Activated CD4-positive, alpha-beta T cell treated with anti-CD3 and anti-CD28 coated beads, Interleukin-2, Interleukin-6, amounts not matched to agents 100 ng/mL and 50 ng/mL, durations not matched to agents 16 hours and 8 hours (primary cell): ENCODE measurements around the gene EIF4G3.

Source experiments
- DNase-seq: peaks from one replicate; pipeline ENCODE4 v3.0.0-alpha.2; 2020

Gene EIF4G3

DNA sequence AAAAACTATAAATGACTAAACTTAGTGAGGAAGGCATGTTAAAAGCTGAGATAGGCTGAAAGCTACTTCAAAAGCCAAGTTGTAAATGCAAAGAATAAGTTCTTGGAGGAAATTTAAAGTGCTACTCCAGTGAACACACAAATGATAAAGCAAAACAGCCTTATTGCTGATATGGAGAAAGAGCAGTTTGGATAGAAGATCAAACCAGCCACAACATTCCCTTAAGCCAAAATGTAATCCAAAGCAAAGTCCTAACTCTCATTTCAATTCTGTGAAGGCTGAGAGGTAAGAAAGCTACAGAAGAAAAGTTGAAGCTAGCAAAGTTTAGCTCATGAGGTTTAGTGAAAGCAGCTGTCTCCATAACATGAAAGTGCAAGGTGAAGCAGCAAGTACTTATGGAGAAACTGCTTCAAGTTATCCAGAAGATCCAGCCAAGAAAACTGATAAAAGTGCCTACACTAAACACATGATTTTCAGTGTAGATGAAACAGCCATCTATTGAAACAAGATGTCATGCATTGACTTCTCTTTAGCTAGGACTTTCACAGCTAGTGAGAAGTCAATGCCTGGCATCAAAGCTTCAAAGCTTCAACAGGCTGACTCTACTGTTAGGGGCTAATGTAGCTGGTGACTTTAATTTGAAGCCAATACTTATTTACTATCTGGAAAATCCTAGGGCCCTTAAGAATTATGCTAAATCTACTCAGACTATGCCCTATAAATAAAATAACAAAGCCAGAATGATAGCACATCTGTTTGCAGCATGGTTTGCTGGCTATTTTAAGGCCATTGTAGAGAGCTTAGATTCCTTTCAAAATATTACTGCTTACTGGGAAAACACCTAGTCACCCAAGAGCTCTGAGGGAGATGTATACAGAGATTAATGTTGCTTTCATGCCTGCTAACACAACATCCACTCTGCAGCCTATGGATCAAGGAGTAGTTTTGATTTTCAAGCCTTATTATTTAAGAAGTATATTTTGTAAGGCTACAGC lies 188.6 kb downstream of the EIF4G3 start:
- DNase-seq: no peak

DNA sequence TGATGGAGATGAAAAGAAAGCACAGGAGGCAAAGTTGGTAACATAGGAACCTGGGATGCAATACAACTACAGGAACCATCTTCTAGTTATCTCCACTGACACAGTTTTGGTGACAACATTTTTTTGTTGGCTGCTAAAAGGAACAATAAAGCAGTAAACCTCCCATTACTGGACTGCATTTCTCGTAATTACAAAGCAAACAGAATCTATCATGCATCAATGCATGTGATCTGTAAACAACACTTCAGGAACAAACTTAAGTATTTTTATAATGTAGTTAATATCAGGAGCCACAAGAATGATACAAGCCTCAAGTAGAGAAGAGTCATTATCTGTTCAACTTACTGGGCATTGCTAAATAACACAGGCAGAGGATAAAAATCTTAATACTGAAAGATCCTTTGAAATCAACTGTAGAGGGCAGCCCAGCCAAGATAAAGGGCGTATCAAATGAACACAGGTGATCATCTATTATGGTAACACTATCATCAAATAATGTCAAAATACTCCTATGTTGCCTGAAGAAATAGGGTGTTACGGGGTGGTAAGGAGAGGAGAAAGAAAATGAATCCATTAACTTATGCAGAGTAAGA lies 193.3 kb downstream of the EIF4G3 start:
- no peak for DNase-seq

DNA sequence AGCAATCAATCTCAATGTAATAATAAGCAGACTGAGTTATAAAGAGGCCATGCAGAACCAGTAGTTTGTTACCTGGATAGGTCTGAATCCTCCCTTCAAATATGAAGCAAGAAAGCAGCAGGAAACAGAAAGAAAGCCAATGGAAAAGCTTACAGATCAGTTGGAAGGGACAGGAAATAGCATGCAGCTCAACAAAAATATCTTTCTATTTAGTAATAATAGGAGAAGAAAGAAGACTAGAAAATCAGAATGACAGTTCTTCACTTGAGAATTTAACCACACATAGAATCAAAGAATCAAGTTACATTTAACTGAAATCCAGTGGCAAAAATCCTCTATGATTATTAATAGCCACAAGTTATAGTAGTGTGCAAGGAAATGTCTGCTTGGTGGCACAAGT lies 194.4 kb downstream of the EIF4G3 start:
- no peak for DNase-seq

DNA sequence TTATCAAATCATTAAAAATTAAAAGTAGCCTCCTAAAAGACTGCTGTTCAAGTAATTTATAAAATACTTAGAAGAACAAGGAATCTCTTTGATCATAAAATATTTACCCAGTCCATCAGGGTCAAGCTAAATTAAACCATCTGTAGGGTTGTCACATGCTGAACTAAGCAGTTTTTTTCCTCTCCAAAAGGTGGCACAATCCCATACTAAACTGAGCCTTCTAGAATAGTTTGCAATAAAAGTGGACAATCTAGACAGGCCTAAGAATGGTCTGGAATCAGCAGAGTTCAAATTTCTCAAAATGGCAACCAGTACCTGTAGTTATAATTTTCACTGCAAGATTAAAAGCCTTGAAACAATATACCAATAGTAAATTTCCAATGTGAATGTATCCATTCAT lies 194.8 kb downstream of the EIF4G3 start:
- DNase-seq: no peak

DNA sequence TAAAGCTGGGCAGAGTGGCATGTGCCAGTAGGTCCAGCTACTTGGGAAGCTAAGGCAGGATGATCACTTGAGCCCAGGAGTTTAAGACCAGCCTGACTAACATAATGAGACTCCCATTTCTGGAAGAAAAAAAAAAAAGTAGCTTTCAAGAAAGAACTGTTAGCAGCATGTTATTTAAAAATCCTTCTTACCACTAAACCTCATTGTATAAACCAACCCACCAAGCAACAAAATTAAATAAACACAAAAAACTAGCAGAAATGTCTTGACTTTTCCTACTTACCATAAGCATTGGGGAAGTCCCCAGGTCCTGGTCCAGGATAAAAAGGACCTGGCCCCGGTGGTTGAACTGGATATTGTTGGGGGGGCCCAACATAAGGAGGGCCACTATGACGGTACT lies 196.6 kb downstream of the EIF4G3 start:
- DNase-seq: no peak

DNA sequence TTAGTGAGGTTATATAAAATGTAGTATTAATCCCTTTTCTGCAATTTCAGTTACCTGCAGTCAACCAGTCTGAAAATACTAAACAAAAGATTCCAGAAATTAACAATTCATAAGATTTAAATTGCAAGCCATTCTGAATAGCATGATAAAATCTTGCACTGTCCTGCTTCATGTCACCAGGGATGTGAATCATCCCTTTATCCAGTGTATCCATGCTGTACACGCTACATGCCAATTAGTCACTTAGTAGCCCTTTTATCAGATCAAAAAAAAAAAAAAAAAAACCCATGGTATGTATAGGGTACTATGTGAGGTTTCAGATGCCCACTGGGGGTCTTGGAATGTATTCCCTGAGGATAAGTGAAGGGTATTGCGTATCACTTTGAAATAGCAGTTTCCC lies 198.3 kb downstream of the EIF4G3 start:
- no peak for DNase-seq

DNA sequence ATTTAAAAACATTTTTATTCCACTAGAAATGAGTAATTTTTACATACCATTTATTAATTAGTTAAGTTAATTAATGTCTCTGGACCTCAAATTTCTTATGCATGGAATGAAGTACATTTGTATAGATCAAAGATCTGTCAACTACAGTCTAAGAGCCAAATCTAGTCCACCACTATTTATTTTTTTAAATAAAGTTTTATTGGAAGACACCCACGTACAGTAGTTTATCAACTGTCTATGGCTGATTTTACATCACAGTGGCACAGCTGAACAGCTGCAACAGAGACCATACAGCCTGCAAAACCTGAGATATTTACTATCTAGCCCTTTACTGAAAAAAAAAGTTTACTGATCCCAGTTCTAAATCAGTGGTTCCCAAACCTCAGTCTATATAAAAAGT lies 201.0 kb downstream of the EIF4G3 start:
- no peak for DNase-seq

DNA sequence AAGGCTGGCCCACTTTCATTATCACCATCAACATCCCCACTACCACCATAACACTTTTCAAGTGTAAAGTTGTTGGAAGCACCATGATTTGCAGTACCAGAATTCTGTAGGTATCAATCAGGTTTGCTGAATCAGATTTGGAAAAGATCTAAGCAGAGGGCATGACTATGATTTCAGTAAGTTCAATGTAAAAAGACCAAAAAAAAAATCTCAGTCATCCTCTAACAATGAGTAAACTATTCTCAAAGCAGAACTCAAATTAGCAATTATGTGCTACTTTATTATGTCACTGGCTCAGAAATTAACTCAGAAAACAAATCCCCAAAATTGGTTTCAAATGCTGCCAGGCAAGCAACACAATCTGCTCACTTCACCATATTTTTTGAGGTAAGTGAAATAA lies 201.7 kb downstream of the EIF4G3 start:
- peak; percentile 58 for DNase-seq

DNA sequence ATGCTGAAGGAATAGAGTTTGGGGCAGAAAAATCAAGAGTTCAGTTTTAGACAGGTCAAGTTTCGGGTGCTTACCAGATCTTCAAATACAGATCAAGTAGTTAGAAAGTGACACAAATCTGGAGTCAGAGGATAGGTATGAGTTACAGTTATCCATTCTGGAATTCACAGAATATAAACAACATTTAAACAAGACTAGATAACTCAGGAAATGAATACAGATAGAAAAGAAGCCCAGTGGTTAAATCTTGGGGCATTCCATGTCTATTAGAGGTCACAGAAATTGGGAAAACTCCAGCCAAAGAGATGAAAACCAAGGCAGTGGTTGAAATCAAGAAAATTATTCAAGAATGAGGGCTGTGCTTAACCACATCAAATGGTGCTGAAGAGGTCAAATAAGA lies 202.6 kb downstream of the EIF4G3 start:
- no peak for DNase-seq

DNA sequence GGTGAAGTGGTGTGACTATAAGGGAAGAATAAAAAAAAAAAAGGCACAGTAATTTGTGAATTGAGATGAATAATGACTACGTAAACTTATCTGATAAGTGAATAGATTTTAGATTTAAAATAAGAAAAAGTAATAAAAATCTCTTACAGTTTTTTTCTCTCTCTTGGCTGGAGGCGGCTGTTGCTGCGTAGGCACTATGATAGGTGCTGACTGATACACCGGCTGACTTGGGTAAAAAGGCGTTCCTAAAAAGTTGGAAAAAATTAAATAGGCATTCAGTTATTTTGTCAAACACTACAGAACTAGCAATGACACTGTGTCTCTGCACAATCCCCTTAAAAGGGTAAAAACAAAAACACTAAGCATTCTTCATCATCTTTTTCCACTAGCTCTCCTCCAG lies 203.8 kb downstream of the EIF4G3 start:
- DNase-seq: no peak

DNA sequence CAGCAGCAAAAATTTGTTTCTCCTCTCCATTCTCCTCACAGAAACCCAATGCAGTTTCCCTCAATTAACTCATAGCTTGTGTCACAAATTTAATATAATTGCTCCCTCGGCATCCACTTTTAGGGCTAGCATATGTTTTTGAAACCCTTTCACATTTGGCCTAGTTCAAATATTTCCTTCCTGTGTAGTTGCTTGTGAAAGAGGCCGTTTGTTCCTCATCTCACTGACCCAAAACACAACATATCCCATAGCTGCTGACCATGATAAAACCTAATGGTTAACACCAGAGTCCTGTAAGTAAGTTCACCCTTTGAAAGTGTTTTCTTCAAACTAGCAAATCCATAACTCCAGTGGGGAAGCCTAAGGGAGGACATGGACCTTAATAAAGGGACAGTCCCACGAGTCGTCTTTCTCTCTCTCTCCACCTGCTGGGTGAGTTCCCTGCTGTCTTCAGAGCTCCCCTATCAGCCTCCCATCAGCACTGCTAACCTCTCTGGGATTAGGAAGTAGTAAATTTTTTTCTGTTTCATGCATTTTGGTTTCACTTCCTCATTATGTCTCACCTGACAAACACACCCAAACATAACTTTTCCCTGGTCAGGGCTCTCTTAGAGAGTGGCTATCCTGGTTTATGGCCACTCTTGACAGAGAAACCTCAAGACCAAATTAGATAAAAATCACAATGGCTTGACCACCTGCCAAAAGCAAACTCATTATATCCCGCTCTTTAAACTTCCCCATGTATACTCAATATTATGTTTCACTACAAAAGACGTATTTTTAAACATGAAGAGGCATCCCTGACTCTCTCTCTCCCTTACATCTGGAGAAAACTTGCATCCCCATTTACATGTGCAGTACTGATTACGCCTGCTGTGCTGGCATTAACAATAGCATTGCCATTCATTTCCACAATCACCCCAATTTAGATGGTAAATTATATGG lies 211.9 kb downstream of the EIF4G3 start:
- DNase-seq: no peak

DNA sequence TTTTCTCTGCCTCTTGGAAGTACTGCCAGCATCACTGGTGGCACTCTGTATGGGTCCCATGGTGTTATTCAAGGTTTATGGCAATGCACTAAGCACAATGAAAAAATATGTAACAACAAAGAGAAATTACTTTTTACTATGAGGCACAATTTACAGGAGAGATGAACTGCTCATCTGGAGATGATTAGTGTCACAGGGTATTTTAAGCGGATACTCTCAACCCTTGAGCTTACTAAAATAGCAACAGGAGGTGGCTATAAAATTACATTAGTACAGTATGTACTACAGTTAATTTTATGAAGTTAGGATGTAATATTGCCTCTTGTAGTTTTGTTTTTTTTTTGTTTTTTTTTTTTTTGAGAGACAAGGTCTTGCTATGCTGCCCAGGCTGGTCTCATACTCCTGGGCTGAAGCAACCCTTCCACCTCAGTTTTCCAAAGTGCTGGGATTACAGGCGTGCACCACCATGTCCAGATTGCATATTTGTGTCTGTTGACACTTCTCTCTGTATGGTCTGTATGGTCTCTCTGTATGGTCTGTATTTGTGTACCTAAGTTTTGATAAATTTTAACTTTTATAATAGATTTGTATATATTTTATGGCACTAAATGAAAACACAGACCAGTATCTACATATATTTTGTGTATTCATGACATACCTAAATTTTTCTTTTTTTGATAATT lies 214.0 kb downstream of the EIF4G3 start:
- DNase-seq: no peak

DNA sequence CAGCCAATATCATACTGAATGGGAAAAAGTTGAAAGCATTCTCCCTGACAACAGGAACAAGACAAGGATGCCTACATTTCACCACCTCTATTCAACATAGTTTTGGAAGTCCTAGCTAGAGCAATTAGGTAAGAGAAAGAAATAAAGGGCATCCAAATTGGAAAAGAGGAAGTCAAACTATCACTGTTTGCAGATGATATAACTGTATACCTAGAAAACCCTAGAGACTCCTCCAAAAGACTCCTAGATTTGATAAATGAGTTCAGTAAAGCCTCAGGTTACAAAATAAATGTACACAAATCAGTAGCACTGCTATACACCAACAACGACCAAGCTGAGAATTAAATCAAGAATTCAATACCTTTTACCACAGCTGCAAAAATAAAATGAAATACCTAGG lies 218.3 kb downstream of the EIF4G3 start:
- no peak for DNase-seq

DNA sequence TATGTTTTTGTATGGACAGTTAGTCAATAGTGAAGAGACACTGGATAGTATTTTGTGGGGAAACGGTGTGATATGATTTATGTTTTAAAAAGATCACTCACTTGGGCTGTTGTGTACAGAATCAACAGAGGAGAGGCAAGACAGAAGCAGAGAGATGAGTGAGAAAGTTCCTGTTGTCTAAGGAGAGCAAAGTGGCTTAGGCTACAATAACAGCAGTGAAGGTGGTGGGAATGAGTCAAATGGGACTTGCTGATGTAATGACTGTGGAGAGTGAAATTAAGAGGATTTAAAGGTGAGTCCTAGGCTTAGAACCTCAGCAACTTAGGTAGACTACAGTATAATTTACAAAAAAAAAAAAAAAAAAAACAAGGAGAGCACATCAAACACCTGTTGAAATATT lies 220.4 kb downstream of the EIF4G3 start:
- DNase-seq: peak; percentile 58

DNA sequence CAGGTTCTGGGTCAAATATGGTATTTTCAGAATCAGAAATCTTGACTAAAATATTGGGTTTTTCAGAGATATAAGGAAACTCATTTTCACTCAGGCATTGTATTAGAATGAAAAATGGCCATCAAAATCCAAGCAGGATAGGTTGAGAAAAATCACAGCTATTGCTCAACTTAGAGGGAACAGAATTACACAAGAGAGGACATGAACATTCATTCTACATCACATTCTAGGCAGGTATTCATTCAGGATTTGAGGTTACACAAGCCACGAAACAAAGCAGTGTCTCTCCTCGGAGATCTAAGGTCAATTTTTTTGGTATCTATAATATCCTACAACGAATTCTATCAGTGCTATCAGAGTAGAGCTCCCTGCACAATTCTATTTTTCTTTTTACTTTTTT lies 226.0 kb downstream of the EIF4G3 start:
- no peak for DNase-seq

DNA sequence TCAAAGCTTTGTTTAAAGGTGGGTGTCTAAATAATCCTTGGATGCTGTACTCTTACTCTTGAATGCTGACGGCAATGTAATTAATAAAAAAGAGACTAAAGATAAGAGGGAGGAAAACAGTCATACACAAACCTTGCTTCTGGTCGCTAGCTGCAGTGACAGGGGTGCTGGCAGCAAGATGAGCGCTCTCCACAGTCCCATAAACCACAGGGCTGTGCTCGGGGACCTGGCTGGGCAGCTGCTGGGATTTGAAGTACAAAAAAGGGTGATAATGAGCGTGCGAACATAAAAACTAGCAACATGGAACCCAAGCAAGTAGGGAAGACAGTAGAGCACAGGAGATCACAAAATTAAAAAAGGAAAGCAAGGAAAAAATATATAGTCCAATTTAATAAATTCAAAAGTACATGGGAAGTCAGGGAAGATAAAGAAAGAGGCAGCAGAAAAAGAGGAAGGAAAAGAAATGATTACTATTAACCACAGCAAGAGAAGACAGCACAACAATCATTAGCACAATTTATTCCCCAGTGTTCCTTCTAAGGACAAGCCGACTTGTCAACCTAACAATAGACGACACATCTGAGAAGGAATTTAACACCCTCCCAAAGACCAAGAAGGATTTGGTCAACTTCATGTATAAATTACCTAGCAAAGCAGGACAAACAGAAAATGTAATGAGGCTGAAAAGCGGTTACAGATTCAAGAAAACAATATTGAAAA lies 226.7 kb downstream of the EIF4G3 start:
- DNase-seq: no peak

DNA sequence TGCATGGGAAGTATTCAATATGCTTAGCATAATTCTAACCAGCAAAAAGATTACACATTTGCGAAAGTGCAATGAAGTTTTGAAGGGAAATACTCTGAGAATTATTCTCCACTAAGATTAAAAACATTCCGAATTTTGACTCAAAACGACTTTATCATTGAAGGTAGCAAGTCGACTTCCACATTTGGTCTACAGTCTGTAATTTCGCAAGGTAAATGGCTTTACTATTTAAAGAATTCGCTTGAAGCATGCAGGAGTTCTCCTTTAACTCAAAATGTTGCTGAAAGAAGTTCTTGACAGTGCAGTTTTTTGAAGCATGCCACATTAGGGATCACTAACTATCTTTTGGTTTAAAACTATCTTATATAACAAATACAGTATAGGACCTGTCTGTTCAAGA lies 228.6 kb downstream of the EIF4G3 start:
- no peak for DNase-seq

DNA sequence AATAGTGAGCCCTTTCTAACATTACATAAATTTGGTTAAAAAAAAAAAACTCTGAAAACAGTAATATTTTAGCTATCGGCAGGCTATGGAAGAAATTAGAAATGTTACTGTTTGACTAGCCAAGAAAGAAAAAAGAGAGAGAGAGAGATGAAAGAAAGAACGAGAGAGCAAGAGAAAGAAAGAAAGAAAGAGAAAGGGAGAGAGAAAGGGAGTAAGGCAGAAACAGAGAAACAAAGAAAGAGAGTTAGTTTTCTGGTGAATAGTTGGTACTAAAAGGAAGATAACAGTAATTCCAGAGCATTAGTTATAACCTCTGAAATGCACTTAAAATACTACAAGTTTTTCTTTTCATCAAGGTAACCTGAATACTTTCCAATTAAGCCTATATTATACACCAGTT lies 229.3 kb downstream of the EIF4G3 start:
- no peak for DNase-seq

DNA sequence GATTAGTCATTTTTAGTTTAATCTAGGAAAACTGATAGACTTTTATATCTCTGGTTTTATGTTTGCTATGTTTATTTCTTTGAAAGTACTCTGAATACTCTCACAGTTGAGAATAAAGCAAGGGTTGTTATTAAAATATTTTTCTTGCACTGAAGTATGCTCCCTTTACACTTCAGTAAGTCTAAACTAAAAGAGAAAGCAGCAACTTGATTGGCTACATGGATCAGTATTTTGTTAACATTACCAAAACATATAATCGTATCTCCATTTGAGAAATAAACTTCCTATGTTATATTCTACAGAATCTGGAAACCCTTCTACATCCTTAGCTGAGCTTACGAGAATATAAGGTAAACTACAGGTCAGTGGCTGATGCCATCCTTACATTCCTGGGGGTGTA lies 240.1 kb downstream of the EIF4G3 start:
- DNase-seq: no peak

DNA sequence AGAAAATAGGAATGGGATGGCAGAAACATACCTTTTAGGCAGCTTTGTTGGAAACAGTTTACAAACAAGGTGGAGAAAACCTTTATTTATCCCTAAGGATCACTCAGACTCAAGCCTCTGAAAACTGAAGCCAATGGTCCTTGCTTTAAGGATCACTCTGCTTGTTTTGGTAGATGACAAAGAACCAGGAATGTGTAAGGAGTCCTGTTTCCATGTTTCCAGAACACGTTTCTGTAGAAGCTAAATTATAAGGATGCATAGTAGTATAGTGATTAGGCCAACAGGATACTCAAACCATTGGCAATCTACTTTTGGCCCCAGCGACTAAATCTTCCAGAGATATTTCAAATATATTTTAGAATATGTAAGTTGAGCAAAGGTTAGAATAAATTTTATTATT lies 240.5 kb downstream of the EIF4G3 start:
- DNase-seq: no peak

DNA sequence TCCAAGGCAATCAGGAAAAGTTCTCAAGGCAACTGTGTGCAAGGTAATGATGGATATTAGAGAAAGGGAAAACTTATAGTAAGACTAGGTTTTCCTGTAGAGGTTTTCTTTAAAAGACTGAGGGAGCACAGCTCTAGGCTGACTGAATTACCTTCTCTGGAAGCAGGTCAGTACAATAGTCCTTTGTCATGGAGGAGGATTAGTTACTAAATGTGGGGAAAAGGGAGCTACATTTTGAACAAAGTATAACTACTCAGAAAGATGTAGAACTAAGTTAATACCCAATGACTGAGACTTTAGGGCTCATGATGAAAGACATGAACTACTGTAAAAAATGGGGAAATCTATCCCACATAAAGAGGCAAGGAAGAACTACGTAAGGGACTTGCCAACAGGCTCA lies 241.0 kb downstream of the EIF4G3 start:
- no peak for DNase-seq

DNA sequence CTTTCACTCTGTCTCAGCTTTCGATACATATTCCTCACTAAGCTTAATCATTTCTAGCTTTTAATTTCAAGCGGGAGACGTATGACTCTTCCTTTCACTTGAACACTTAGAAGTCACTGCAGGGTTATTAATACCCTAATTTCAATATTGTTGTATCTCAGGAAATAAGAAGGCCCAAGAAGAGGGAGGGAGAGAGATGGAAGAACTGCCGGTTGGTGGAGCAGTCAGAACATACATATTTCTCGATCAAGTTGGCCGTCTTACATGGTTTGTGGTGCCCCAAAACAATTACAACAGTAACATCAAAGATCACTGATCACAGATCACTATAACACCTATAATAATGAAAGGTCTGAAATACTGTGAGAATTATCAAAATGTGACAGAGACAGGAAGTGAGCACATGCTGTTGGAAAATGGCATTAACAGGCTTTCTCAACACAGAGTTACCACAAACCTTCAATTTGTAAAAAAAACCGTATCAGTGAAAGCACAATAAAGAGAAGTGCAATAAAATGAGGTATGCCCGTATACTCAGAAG lies 244.2 kb downstream of the EIF4G3 start:
- DNase-seq: peak; percentile 85
